IPS-11a (cell line): Measurements from ENCODE around the gene PRSS2.

Experiments
- H3K4me3 ChIP-seq: one replicate; pipeline ENCODE4 v1.5.1; 2013; ENCODE audit warnings: low read depth, low read length, control low read depth

Gene PRSS2

DNA sequence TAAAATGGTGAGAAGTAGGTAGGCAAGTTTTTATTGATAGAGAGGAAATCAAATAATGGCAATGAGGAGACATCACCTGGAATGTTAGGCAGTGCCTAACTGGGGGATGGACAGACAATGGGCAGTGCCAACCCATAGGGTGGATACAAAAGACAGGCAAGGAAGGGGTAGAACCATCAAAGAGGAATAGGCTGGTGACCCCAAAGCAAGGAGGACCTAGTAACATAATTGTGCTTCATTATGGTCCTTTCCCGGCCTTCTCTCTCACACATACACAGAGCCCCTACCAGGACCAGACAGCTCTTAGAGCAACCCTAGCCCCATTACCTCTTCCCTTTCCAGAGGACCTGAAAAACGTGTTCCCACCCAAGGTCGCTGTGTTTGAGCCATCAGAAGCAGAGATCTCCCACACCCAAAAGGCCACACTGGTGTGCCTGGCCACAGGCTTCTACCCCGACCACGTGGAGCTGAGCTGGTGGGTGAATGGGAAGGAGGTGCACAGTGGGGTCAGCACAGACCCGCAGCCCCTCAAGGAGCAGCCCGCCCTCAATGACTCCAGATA lies 30.0 kb downstream of the PRSS2 start:
- no peak overlapping the region for H3K4me3 ChIP-seq

DNA sequence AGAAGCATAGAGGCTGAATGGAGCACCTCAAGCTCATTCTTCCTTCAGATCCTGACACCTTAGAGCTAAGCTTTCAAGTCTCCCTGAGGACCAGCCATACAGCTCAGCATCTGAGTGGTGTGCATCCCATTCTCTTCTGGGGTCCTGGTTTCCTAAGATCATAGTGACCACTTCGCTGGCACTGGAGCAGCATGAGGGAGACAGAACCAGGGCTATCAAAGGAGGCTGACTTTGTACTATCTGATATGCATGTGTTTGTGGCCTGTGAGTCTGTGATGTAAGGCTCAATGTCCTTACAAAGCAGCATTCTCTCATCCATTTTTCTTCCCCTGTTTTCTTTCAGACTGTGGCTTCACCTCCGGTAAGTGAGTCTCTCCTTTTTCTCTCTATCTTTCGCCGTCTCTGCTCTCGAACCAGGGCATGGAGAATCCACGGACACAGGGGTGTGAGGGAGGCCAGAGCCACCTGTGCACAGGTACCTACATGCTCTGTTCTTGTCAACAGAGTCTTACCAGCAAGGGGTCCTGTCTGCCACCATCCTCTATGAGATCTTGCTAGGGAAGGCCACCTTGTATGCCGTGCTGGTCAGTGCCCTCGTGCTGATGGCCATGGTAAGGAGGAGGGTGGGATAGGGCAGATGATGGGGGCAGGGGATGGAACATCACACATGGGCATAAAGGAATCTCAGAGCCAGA lies 31.0 kb downstream of the PRSS2 start:
- no peak overlapping the region for H3K4me3 ChIP-seq

DNA sequence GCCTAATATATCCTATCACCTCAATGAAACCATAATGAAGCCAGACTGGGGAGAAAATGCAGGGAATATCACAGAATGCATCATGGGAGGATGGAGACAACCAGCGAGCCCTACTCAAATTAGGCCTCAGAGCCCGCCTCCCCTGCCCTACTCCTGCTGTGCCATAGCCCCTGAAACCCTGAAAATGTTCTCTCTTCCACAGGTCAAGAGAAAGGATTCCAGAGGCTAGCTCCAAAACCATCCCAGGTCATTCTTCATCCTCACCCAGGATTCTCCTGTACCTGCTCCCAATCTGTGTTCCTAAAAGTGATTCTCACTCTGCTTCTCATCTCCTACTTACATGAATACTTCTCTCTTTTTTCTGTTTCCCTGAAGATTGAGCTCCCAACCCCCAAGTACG lies 31.5 kb downstream of the PRSS2 start:
- H3K4me3 ChIP-seq: no peak overlapping the region

DNA sequence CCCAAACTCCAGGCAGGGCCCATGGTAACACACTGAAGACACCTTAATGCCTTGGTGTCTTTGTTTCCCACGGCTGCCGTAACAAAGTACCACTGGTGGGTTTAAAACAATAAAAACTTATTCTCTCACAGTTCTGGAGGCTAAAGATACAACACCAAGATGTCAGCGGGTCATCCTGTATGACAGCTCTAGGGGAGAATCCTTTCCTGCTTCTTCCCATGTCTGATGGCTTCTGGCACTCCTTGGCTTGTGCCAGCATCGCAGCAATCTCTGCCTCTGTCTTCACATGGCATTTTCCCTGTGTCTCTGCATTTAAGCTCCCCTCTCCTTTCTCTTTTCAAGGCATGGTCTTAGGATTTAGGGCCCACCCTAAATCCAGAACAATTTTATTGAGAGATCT lies 33.1 kb downstream of the PRSS2 start:
- no peak overlapping the region for H3K4me3 ChIP-seq

DNA sequence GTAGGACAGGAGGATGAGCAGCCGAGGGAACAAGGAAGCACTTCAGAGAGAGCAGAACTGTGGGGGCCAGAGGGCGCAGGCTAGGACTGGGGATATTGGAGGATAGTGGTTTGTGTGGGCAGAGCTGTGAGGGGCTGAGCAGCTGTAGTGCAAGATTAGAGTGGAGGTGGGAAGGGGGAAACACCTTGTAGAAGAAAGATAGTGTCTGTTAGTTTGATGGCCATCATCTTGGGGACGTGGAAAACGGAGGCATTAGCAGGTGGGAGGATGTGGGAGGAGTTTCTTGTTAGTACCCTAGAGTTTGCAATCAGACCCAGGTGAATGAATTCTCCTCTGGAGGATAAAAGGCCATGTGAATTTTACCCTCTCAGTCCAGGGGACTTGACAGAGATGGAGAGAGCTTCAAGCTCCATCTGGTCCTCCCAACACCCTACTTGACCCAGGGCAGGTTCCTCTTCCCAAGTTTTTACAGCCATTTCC lies 34.0 kb downstream of the PRSS2 start:
- H3K4me3 ChIP-seq: no peak overlapping the region

DNA sequence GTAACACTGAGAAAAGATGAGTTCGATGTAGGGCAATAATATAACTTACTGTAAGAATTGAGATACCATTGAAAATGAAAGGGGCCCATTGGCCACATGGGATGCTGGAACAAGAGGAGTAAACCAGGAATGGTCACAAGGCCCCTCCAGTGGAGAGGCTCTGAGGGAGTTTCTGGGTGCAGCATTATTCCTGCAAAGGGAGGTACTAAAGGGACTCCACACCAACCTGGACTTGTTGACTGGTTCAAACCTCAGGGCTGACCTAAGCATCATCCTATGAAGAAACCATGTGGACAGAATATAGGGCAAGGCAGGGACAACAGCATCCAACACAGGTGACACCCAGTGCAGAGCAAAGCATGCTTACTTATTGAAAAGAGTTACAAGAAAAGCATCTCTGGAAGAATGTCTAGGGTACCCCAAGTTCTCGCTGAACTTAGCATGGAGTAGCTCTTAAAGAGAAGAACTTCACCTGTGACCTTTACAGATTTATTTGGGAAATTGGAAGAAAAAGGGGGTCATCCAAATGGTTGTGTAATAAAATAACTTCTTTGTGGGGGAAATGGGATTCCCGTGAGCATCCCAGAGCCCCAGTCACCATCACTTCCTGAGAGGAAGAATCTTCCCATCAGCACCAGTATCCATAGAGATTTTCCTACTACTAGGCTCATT lies 34.7 kb downstream of the PRSS2 start:
- no peak overlapping the region for H3K4me3 ChIP-seq

DNA sequence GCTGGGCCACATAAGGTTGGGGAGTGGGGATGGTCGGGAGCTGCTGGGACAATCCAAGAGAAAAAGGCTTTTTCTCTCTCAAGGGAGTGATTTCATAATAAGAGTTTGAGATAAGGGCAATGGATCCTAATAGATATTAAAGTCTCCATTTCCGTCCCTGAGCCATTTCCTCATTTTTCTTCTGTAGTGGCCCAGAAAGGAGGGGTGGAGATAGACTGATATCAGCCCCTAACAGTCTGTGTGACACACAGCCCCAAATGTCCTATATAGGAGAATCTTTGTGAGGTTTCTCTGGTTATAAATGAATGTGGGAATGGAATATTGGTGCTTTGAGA lies 35.2 kb downstream of the PRSS2 start:
- H3K4me3 ChIP-seq: no peak overlapping the region

DNA sequence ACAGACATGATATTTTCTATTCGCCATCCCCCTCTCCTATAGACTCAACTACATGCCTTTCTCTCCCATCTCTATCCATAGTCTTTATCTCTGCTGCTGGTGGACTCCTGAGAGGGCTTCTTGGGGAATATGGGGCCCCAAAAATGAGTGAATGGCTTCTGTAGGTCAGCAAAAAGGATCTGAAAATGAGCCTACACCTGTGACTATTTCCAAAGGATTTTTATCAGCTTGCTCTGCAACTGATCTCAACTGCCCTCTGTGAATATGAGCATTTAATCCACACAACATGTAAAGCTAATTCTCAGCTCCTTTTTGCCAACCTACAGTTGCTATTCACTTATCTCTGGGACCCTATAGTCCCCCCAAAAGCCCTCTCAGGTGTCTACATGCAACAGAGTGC lies 36.2 kb downstream of the PRSS2 start:
- no peak overlapping the region for H3K4me3 ChIP-seq

DNA sequence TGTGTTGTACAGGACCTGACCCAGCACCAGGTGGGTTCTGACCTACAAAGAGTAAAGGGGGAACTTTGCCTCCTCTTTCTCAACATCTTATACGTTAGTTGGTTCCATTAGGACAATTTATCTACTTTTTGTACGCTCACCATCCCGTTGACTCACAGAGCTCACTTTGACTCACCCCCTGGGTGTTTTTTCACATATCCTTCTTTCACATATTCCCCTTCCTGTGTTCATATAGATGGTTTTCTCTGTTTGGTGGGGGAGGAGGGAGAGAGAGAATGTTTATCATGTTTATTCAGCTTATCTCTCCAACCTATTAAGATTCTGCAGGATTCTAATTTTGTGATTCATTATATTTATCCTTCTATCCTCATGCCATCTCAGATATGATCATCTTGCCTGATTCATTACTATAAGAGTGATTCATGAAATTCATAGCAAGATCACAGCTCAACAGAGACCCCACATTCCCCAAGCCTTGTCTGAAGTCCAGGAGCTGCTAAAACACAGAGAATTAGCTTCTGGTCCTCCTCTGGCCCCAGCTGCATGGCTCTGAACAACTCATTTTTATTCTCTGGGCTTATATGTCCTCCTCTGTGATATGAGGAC lies 37.2 kb downstream of the PRSS2 start:
- no peak overlapping the region for H3K4me3 ChIP-seq

DNA sequence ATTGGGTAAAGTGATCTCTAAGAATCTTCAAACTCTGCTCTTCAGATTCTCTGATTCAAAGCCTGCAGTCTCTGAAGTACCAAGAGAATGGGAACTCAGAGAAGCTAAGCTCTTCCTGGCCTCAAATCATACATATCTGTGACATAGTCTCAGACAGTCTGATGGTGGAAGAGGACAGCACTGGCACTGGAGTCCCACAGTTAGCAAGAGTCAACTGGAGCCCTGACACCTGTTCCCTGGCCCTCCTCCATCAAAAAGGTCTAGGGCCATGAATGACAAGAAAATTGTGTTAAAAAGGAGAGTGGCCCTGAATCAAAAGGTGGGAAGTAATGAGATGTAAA lies 37.7 kb downstream of the PRSS2 start:
- H3K4me3 ChIP-seq: no peak overlapping the region

DNA sequence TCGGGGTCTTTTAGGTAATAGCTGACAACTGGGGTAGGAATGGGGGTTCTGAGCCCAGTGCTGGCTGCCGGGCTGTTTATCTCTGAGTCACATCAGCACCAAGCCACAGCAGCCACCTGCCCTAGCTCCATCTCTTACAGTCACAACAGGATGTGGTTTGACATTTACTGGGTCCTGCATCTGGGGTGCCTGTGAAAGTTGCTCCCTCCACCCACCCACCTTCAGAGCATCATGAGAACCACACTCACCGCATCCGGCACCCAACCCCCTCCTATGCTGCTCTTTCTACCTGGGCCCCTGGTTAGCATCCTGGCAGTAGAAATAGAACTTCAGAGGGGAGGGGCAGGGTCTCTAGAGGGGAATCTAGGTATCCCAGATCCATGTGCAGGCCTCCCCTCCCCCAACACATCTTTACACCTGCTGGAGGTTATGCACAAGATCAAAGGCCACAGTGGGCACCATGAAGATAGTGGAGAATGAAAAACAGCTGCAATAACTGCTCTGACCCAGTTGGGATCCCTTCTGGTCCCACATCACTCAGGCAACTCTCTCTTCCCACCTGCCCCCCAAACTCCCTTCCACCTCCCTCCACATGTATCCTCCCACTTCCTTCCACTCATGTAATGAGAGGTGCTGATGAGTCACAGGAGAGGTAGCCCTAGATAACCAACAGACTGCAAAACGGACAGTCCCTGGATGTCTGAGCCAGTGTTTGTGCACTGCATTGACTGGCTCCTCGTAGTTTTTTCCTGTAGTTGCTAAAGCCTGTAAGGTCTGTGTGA lies 38.2 kb downstream of the PRSS2 start:
- H3K4me3 ChIP-seq: no peak overlapping the region

DNA sequence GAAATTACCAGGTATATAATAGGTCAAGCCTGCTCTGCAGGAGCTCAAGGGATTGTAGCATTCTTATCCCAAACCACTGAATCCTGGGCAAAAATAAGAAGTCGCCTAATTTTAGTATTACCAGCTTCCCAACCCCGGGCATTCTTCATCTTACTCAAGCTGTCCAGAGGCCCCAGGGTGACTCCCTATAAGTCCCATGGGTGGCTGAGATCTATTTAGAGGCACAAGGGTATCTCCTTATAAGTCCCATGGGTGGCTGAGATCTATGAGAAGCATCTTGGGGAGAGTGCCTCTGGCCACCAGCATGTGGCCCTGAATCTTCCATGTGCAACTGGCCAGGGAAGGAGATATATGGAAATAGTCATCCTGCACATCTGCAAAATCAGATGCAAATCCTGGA lies 38.9 kb downstream of the PRSS2 start:
- H3K4me3 ChIP-seq: no peak overlapping the region

DNA sequence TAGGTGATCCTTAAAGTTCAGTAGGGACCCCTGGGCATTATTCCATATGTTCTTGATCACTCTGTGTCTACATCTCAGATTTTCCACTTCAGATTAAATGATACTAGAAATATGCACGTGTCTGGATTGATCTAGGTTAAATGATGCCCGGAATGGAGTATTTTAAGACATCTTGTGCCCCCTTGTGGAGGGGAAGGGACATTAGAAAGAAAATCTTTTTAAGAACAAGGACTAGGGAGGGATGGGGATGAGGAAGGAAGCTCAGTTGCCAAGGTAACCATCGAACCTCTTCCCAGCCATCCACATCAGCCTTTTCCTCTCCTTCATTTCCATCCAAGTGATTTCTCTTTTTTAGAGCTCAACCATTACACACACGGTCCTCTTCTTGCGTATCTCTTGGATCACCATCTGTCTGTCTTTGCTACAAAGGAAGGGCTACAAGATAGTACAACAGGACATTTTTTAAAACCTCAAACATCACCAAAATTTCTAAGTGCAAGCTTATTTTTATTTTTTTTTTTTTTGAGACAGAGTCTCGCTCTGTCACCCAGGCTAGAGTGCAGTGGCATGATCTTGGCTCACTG lies 40.5 kb downstream of the PRSS2 start:
- H3K4me3 ChIP-seq: no peak overlapping the region

DNA sequence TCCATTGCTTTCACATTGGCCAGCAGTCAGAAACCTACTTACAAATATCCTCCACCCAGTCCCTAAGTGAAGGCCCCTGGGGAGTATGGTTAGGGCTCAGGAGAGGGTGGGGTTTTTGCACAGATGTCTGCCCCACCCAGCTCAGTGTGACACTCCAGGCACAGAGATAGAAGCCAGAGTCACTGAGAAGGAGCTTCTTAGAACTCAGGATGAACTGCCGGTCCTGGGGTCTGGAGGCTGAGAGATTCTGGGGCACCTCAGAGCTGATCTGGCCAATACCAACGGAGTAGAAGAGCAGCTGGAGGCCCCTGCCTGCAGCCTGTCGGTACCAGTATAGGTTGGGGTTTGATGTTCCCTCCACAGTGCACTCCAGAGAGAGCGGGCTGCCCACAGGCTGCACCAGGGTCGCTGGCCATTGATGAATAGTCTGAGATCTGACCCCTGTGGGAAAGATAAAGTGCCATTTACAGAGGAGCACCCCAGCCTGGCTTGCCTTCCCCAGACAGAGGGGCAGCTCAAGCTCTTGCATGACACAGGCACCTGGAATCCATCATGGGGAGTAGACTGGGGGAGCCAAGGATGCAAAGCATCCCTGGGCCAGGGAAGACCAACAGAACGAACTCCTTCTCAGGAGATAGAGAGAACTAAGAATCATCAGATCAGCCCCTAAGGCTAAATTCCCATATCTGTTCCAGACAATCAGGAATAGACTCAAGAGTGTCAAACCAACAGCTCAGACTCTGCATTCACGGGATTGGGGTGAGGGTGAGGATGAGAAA lies 41.9 kb downstream of the PRSS2 start:
- H3K4me3 ChIP-seq: no peak overlapping the region

DNA sequence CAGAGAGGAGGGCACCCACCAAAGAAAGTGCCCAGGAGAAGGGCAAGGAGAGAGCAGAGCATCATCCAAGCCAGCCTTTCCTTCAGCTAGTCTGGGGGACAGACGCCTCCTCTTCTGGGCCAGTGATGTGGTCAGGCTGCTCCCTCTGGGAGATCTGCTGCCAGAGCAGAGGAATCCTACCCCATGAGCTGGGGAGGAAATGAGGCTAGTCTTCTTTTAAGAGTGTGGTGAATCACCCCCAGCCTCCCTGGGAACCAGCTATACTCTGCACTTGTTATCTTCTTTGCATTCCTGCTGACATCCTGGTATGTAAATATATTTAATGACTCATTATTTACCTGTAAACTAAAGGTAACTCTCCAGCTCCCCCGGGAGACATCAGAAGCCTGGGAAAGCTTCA lies 42.5 kb downstream of the PRSS2 start:
- no peak overlapping the region for H3K4me3 ChIP-seq

DNA sequence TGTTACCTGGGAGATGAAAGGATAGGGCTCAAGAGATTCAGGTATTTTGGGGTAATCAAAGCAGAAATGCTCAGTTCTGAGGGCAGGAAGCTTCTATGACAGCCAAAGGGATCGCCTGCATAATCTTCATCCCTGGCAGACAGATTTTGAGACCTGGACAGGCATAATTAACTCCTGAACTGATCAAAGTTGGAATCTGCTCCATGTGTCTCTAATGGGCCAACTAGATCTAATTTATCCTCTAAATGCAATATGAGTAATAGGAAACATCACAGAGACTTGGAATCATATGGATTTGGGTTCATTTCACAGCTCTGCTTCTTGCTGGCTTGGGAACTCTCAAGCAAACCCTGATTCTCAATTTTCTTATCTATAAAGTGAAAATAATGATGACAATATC lies 42.9 kb downstream of the PRSS2 start:
- no peak overlapping the region for H3K4me3 ChIP-seq

DNA sequence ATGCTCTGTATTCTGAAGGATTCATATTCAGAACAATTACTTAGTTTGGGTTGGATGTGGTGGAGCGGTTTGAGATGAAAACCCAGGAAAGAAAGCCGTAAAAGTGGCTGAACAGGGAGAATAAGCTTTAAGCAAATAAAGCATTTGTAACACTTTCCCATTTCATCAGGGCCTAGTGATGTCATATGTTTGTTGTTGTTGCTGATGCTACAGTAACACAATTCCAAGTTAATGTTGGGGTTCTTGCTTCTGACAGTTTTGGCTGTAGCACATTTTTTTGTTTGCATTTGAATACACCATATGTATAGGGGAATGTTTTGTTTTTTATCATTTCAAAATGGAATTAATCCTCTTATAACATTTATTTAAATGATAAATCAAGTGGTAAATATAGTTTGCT lies 43.7 kb downstream of the PRSS2 start:
- H3K4me3 ChIP-seq: no peak overlapping the region

DNA sequence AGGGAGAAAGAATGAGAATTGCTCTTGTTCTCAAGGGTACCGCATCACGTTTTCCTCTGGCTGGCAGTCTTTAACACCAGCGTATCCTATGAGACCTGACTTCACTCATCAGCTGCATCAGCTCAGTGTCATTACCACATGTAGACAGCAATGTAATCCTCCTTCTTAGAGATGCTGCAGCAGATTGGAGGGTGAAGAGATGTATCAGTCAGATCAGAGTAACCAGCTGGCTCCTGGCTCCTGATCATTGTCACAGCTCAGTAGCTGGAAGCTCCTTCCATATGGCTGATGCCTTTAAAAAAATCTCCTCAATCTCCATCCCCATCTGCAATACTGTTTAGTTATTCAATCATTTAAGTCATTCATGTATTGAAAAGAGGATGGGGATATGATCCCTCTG lies 44.4 kb downstream of the PRSS2 start:
- H3K4me3 ChIP-seq: no peak overlapping the region

DNA sequence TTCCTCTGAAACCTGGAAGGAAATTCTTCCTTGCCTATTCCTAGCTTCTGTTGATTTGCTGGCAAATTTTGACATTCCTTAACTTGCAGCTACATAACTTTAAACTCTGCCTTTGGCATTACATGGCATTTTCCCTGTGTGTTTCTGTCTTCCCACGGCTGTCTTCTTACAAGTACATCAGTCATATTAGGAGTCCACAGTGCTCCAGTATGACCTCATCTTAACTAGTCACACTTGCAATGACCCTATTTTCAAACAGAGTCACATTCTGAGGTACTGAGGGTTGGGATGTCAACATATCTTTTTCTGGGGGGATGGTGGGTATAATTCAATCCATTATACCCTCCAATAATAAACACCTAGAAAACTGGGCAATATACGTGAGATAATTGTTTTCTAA lies 46.7 kb downstream of the PRSS2 start:
- H3K4me3 ChIP-seq: no peak overlapping the region

DNA sequence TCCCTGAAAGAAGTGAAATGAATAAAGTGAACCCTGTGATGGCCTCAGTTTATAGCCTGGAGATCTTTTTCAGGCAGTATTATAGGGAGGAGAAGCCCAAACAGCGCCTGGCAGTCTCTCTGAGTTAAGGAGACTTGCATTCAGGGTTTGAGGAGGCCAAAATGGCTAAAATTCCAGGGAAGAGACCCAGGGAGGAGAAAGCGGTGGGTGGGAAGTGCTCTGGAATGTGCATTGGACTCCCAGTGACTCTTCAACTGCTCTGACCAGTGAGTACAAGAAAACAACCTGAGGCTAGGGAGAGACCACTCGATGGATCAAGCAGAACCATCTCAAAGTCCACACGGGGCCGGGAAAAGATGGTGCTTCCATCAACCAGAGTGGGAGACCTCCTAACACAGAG lies 48.8 kb downstream of the PRSS2 start:
- H3K4me3 ChIP-seq: no peak overlapping the region
